ENCODE results near the gene UCK2. TPM values are rescaled to one million over a fixed set of nuclear protein-coding genes. Genes with fewer than 3 reads are reported as not detected.

The UCK2 gene
- total RNA-seq, 1 donor, result 74.2 TPM

GRCh38 chr1:165942062-165942461 is 114.6 kb downstream of the UCK2 start:
- H3K4me1 ChIP-seq (ENCODE audit: insufficient read depth, low read length), result no peaks in the 10 kb centered on the region
- TF ChIP-seq CTCF (IDR thresholded peaks at IDR 0.05; ENCODE audit: extremely low read depth, low read depth, low read length), result no peak
- H3K79me2 ChIP-seq (ENCODE audit: insufficient read depth, low read length), result no peaks in the 10 kb centered on the region
- no peak for DNase-seq (ENCODE audit: insufficient read length, low spot score, missing footprints)
- H3K9me3 ChIP-seq (ENCODE audit: low read depth, low read length), result no peaks in the 10 kb centered on the region
- no peak overlapping the region for H3K27ac ChIP-seq (ENCODE audit: low read depth, low read length)
- H3K4me2 ChIP-seq (ENCODE audit: insufficient read depth, low read length), result no peak overlapping the region
- no peaks in the 10 kb centered on the region for H3K27me3 ChIP-seq (ENCODE audit: insufficient read depth, low read length)
- H3K4me3 ChIP-seq (ENCODE audit: insufficient read depth, low read length), result no peak overlapping the region
- no peaks in the 10 kb centered on the region for H4K20me1 ChIP-seq (ENCODE audit: insufficient read depth, low read length)
- H2AFZ ChIP-seq (ENCODE audit: low read length), result no peak overlapping the region
- no peaks in the 10 kb centered on the region for H3K36me3 ChIP-seq (ENCODE audit: insufficient read depth, low read length)

GRCh38 chr1:165942927-165943597 is 115.6 kb downstream of the UCK2 start:
- Histone ChIP-seq H4K20me1 (ENCODE audit: insufficient read depth, low read length) (no peaks in the 10 kb centered on the region), H3K4me3 (ENCODE audit: insufficient read depth, low read length) (no peak overlapping the region), H3K9me3 (ENCODE audit: low read depth, low read length) (no peaks in the 10 kb centered on the region), H3K4me2 (ENCODE audit: insufficient read depth, low read length) (no peak overlapping the region), H3K27ac (ENCODE audit: low read depth, low read length) (no peak overlapping the region), H2AFZ (ENCODE audit: low read length) (no peak overlapping the region), H3K36me3 (ENCODE audit: insufficient read depth, low read length) (no peaks in the 10 kb centered on the region), H3K27me3 (ENCODE audit: insufficient read depth, low read length) (no peaks in the 10 kb centered on the region), H3K4me1 (ENCODE audit: insufficient read depth, low read length) (no peaks in the 10 kb centered on the region), H3K79me2 (ENCODE audit: insufficient read depth, low read length) (no peaks in the 10 kb centered on the region)
- no peak for TF ChIP-seq CTCF (IDR thresholded peaks at IDR 0.05; ENCODE audit: extremely low read depth, low read depth, low read length)
- no peak for DNase-seq (ENCODE audit: insufficient read length, low spot score, missing footprints)

- H3K27ac ChIP-seq (ENCODE audit: low read depth, low read length), result no peak overlapping the region
- H3K36me3 ChIP-seq (ENCODE audit: insufficient read depth, low read length), result no peaks in the 10 kb centered on the region
- H4K20me1 ChIP-seq (ENCODE audit: insufficient read depth, low read length), result no peaks in the 10 kb centered on the region
- no peaks in the 10 kb centered on the region for H3K79me2 ChIP-seq (ENCODE audit: insufficient read depth, low read length)
- H2AFZ ChIP-seq (ENCODE audit: low read length), result no peak overlapping the region
- no peaks in the 10 kb centered on the region for H3K9me3 ChIP-seq (ENCODE audit: low read depth, low read length)
- DNase-seq (ENCODE audit: insufficient read length, low spot score, missing footprints), result no peak
- no peak overlapping the region for H3K4me3 ChIP-seq (ENCODE audit: insufficient read depth, low read length)
- no peaks in the 10 kb centered on the region for H3K4me1 ChIP-seq (ENCODE audit: insufficient read depth, low read length)
- no peak overlapping the region for H3K4me2 ChIP-seq (ENCODE audit: insufficient read depth, low read length)
- H3K27me3 ChIP-seq (ENCODE audit: insufficient read depth, low read length), result no peaks in the 10 kb centered on the region
- no peak for TF ChIP-seq CTCF (IDR thresholded peaks at IDR 0.05; ENCODE audit: extremely low read depth, low read depth, low read length)
Observed at GRCh38 chr1:165945911-165946310, 118.5 kb downstream of the UCK2 start.

- no peaks in the 10 kb centered on the region for H3K4me1 ChIP-seq (ENCODE audit: insufficient read depth, low read length)
- H3K4me3 ChIP-seq (ENCODE audit: insufficient read depth, low read length), result no peak overlapping the region
- DNase-seq (ENCODE audit: insufficient read length, low spot score, missing footprints), result no peak
- H3K27me3 ChIP-seq (ENCODE audit: insufficient read depth, low read length), result no peaks in the 10 kb centered on the region
- no peak for TF ChIP-seq CTCF (IDR thresholded peaks at IDR 0.05; ENCODE audit: extremely low read depth, low read depth, low read length)
- no peaks in the 10 kb centered on the region for H4K20me1 ChIP-seq (ENCODE audit: insufficient read depth, low read length)
- H3K27ac ChIP-seq (ENCODE audit: low read depth, low read length), result no peak overlapping the region
- no peaks in the 10 kb centered on the region for H3K9me3 ChIP-seq (ENCODE audit: low read depth, low read length)
- H3K79me2 ChIP-seq (ENCODE audit: insufficient read depth, low read length), result no peaks in the 10 kb centered on the region
- H3K4me2 ChIP-seq (ENCODE audit: insufficient read depth, low read length), result no peak overlapping the region
- no peaks in the 10 kb centered on the region for H3K36me3 ChIP-seq (ENCODE audit: insufficient read depth, low read length)
- H2AFZ ChIP-seq (ENCODE audit: low read length), result no peak overlapping the region
Observed at GRCh38 chr1:165947797-165948455, 120.5 kb downstream of the UCK2 start.

Measured in osteoblast (primary cell).